C4-2B (cell line): ENCODE results near the gene NCOA3.
"Not testable (repeated sequence)": the region's sequence is repeated elsewhere in the genome, so short reads cannot be mapped to it uniquely, and the experiment has no call there.

Experiments used
- H3K27ac ChIP-seq: fragments of 450-650 bp; 2 replicates; pipeline ENCODE4 v1.5.1; 2017
- CTCF ChIP-seq: fragments of 450-650 bp; conservative IDR thresholded peaks from 2 replicates; pipeline ENCODE4 v1.5.1; 2017; ENCODE audit warnings: mild to moderate bottlenecking
- ZFX ChIP-seq: fragments of 450-650 bp; IDR thresholded peaks from 2 replicates; pipeline ENCODE4 v1.6.1; 2017

NCOA3 gene

GRCh38 chr20:47456952-47457724 lies 44.5 kb upstream of the NCOA3 start:
- TF ChIP-seq ZFX, result no peak
- no peak overlapping the region for H3K27ac ChIP-seq

- H3K27ac ChIP-seq, result not testable (repeated sequence)
Observed at GRCh38 chr20:47458280-47459050, 43.2 kb upstream of the NCOA3 start.

- TF ChIP-seq CTCF, result no peak
- TF ChIP-seq ZFX, result no peak
- no peak overlapping the region for H3K27ac ChIP-seq
Observed at GRCh38 chr20:47459344-47460073, 42.2 kb upstream of the NCOA3 start.

- H3K27ac ChIP-seq, result not testable (repeated sequence)
Observed at GRCh38 chr20:47460761-47461112, 41.0 kb upstream of the NCOA3 start.

GRCh38 chr20:47461120-47461685 lies 40.5 kb upstream of the NCOA3 start:
- TF ChIP-seq CTCF (no peak), ZFX (no peak)
- H3K27ac ChIP-seq, result no peak overlapping the region

- not testable (repeated sequence) for H3K27ac ChIP-seq
Observed at GRCh38 chr20:47461906-47462305, 39.8 kb upstream of the NCOA3 start.

- TF ChIP-seq CTCF (peak; percentile 73), ZFX (no peak)
Observed at GRCh38 chr20:47464380-47465101, 37.1 kb upstream of the NCOA3 start.

GRCh38 chr20:47465335-47466090 lies 36.2 kb upstream of the NCOA3 start:
- peak overlapping the region; percentile 21; the same call in 1 of the 2 replicates for H3K27ac ChIP-seq
- TF ChIP-seq ZFX, result no peak
- no peak for TF ChIP-seq CTCF

More at GRCh38 chr20:47464380-47465101, 37.1 kb upstream of the NCOA3 start:
- H3K27ac ChIP-seq, result peak overlapping the region; percentile 21; the same call in 1 of the 2 replicates
